Putamen (tissue), 1 donor: ENCODE results near the gene PIGV.
"Not testable (repeated sequence)": the region's sequence is repeated elsewhere in the genome, so short reads cannot be mapped to it uniquely, and the experiment has no call there.

Experiments
- DNase-seq: peaks from one replicate; pipeline ENCODE4 v3.0.0-alpha.2; 2016; ENCODE audit warnings: low spot score

The PIGV gene

DNA sequence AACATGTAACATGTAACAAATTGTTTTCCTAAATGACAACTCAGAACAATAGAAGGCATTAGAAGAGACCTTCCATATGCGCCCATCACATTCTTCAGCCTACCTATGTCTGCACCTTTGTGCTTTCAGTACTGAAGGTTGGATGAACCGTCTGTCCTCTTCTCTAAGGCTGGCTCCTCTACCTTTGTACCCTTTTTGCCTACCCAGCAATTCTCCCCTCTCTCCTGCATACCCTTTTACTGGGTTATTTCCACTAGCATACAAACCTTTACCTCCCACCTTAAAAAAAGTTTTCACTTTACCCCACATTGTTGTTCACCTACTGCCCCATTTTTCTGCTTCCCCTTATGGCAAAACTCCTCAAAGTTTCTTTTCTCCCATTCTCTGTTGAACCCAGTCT lies 5.2 kb downstream of the PIGV start:
- no peak for DNase-seq

GRCh38 chr1:26794391-26794790 lies 6.6 kb downstream of the PIGV start:
- DNase-seq: no peak

- no peak for DNase-seq
These were observed 9.9 kb downstream of the PIGV start for GRCh38 chr1:26797627-26798026.

DNA sequence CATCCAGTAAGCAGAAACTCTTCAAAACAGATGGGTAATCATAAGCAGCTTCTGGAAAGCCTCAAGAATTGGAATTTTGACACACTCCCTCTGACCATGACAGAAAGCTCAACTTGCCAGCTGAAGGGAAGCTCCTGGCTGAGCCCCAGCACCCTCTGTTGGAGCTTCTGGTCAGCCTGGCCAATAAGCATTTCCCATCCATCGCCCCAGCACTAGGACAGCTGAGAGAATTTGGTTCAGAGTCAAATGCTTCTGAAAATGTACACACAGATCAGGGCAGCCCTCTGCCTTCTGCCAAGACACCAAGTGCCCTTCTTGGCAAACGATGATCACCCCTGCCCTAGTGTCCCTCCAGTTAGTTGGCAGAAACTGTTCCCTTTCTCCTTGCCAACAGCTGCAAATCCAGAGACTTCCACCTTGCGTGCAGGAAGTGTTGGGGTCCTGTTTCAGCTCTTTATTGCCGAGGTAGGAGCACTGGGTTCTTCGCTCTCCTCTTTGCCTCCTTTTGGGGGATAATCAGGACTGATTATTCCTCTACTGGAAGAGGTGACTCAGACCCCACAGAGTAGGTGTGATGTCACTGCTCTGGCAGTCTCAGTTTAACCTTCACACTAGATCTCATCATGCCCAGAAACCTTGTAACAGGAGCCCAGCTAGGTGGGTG lies 11.9 kb downstream of the PIGV start:
- DNase-seq: peak; percentile 70

DNA sequence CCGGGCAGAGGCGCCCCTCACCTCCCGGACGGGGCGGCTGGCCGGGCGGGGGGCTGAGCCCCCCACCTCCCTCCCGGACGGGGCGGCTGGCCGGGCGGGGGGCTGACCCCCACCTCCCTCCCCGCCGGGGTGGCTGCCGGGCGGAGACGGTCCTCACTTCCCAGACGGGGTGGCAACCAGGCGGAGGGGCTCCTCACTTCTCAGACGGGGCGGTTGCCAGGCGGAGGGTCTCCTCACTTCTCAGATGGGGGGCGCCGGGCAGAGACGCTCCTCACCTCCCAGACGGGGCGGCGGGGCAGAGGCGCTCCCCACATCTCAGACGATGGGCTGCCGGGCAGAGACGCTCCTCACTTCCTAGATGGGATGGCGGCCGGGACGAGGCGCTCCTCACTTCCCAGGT lies 16.2 kb downstream of the PIGV start:
- DNase-seq: not testable (repeated sequence)

GRCh38 chr1:26810105-26810504 lies 22.4 kb downstream of the PIGV start:
- not testable (repeated sequence) for DNase-seq

- no peak for DNase-seq
These were observed 23.3 kb downstream of the PIGV start for GRCh38 chr1:26811057-26811456.

DNA sequence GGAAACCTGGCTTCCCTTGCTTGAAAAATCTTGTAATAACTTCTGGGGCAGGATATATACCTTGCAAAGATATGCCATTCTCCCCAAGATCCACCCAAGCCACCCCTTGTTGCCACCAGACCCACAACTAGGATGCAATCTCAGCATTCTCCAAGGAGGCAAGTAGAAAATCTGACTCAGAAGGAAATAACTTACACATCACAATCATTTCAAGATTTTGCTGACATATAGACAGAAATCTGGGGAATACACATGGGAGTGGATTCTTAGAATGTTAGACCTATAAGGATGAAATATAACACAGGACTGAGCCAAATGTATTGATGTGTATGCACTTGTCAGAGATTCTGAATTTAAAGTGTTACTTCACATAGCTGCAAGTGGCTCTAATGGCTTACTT lies 24.0 kb downstream of the PIGV start:
- DNase-seq: no peak

DNA sequence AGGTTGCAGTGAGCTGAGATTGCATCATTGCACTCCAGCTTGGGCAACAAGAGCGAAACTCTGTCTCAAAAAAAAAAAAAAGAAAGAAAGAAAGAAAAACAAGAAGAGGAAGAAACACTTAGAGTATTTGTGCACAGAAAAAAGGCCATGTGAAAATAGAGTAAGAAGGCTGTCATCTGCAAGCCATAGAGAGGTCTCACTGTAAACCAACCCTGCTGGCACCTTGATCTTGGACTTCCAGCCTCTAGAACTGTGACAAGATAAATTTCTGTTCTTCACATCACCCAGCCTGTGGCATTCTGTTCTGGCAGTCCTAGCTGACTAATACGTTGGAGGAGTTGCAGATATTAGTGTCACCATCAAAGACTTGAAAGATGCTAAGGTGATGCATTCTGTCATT lies 26.6 kb downstream of the PIGV start:
- DNase-seq: no peak

DNA sequence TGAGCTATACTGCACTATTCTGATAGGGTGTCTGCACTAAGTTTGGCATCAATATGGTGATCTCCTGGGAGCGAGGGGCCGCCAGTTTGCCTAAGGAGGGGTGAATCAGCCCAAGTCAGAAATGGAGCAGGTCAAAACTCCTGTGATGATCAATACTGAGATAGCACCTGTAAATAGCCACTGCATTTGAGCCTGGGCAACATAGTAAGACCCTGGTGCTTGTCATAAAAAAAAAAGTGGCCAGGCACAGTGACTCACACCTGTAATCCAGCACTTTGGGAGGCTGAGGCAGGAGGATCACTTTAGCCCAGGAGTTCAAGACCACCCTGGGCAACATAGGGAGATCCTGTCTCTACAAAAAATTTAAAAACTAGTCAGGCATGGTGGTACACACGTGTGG lies 27.1 kb downstream of the PIGV start:
- no peak for DNase-seq

GRCh38 chr1:26820784-26821269 lies 33.1 kb downstream of the PIGV start:
- DNase-seq: no peak

GRCh38 chr1:26822737-26823395 lies 35.1 kb downstream of the PIGV start:
- no peak for DNase-seq

GRCh38 chr1:26824731-26825130 lies 37.0 kb downstream of the PIGV start:
- DNase-seq: no peak

DNA sequence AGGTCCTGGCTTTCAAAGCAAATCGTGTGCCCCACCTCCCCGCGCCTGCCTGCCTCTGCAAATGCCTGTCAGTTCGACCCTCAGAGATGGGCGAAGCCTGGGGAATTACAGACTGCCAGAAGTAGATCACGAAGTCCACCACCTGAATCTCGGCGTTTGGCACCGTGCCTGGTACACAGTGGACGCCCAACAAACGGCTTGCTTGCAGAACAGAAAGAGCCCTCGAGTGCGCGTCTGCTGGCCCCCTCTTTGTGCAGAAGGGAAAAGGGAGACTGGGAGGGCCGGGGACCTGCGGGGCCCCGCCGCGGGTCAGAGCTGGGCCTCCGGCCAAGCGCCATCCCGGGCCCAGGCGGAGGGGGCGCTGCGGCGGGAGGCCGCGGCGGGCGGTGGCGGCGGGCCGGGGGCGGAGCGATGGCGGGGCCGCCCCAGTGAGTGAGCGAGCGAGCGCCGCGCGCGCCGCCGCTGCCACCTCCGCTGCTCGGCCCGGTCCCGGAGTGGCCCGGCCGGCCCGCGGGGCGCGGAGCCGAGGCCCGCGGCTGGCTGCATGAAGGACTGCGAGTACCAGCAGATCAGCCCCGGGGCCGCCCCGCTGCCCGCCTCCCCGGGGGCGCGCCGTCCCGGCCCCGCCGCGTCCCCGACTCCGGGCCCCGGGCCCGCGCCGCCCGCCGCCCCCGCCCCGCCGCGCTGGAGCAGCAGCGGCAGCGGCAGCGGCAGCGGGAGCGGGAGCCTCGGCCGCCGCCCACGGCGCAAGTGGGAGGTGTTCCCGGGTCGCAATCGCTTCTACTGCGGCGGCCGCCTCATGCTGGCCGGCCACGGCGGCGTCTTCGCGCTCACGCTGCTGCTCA lies 38.7 kb downstream of the PIGV start, which contains the start of gene ZDHHC18:
ZDHHC18 (plus strand) TSS at position 428 of the 845 bp plus-strand sequence; CDS start at position 545, 117 bp downstream.
- DNase-seq: peak; percentile 68

DNA sequence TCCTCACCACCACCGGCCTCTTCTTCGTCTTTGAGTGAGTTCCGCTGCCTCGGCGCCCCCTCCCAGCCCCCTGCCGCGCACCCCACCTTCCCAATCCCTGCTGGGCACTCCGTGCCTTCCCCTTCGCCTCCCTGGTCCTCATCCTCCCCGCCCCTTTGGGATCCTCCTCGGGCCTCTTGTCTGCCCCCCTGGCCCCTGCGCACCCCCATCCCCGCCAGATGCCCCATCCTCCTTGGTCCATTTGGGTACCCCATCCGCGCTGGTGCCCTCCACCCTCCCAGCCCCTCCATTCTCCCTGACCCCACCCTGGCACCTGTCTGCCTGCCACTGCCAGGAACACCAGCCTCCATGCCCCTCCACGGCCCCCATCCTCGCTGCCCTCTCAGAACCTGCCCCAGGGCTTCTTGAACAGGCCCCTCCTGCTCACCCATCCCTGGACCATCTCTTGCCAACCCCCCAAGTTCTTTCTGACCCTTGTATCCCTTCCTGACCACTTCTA lies 39.4 kb downstream of the PIGV start:
- no peak for DNase-seq

- no peak for DNase-seq
These were observed 39.9 kb downstream of the PIGV start for GRCh38 chr1:26827663-26828062.

DNA sequence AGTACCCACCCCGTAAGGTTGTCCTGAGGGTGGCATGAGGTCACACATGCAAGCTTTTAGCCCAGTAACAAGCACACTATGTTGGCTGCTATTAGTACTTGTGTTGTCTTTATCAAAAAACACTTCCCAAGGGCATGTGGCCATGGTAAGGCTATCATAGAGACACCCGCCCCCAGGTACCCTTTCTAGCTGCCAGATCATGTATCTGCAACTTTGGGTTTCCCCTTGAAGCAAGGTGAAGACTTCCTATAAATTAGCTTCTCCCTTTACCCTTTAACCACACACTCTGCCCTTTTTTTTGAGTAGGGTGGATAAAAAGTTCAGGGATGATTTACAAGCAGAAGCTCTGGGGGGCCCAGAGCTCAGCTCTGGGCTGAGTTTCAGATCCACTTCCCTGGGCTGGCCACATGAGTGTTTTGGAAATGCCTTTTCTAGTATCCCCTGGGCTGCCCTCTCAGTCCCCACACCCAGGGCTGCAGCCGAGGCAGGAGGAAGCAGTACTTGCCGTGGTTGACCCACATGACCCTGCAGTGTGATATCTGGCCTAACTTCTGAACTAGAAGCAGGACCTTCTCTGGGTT lies 40.8 kb downstream of the PIGV start:
- DNase-seq: no peak

- DNase-seq: no peak
These were observed 41.6 kb downstream of the PIGV start for GRCh38 chr1:26829184-26829911.

GRCh38 chr1:26831059-26831458 lies 43.3 kb downstream of the PIGV start:
- no peak for DNase-seq

- no peak for DNase-seq
These were observed 43.9 kb downstream of the PIGV start for GRCh38 chr1:26831546-26832248.
